LHCN-M2 (cell line): ENCODE measurements around the gene SMARCC1. TPM values are rescaled to one million over a fixed set of nuclear protein-coding genes. Genes with fewer than 3 reads are reported as not detected.
"Not testable (repeated sequence)": the region's sequence is repeated elsewhere in the genome, so short reads cannot be mapped to it uniquely, and the experiment has no call there.

Experiments
- DNase-seq: peaks from one replicate; pipeline ENCODE4 v3.0.0-alpha.2; 2012; ENCODE audit warnings: low read depth
- total RNA-seq: library from RNA; depleted of rRNA; stranded (reverse); fragments of >200 nt; gene quantifications from 2 replicates; pipeline ENCODE4 v1.2.3, GENCODE V29; 2014

The SMARCC1 gene
- total RNA-seq, 1 experiment from 2014 or later = 44.9 TPM

- no peak for DNase-seq
Measured at GRCh38 chr3:47772047-47772446, 9.6 kb downstream of the SMARCC1 start.

DNA sequence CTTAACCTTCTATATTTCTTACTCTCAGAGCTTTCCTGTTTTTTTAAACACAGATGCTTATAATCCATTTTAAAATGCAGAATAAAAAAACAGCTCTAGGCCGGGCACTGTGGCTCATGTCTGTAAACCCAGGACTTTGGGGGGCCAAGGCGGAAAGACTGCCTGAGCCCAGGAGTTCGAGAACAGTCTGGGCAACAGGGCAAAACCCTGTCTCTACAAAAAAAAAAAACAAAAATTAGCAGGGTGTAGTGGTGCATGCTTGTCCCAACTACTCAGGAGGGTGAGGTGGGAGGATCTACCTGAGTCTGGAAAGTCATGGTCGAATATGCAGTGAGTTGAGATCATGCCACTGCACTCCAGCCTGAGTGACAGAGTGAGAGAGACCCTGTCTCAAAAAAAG lies 15.5 kb downstream of the SMARCC1 start:
- no peak for DNase-seq

DNA sequence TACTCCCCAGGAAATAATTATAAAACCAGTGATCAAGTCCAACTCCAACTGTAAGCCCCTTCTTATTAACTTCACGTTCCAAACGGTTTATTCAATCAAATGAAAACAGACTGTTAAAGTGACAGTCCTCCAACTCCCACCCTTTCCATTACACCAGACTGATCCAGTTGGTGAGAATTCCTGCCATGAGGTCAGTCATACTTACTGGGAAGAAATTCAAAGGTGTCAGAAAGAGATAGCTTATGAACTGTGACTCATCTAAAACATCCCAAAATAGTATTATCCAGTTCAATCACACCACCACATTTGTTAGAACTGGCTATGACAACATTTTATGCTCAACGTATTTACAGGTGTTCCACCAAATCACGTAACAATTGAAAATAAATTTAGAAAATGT lies 19.5 kb downstream of the SMARCC1 start:
- peak; percentile 18 for DNase-seq

DNA sequence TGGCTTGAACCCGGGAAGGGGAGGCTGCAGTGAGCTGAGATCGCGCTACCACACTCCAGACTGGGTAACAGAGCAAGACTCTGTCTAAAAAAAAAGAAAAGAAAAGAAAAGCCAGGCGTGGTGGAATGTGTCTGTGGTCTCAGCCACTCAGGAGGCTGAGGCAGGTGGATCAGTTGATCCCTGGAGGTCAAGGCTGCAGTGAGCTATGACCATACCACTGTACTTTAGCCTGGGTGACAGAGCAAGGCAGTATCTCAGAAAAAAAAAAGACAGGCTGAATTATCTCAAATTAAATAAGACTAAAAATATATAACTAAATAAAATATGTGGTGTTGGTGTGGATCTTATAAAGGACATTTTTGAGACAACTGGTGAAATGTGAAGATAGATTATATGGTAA lies 20.6 kb downstream of the SMARCC1 start:
- no peak for DNase-seq

DNA sequence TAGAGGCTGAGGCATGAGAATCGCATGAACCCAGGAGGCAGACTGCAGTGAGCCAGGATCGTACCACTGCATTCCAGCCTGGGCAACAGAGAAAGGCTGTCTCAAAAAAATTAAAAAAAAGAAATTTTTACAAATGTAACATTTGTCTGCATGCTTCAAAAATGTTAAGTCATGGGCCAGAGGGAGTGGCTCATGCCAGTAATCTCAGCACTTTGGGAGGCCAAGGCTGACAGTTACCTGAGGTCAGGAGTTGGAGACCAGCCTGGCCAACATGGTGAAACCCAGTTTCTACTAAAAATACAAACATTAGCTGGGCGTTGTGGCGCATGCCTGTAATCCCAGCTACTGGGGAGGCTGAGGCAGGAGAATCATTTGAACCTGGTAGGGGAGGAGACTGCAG lies 21.5 kb downstream of the SMARCC1 start:
- DNase-seq = not testable (repeated sequence)

DNA sequence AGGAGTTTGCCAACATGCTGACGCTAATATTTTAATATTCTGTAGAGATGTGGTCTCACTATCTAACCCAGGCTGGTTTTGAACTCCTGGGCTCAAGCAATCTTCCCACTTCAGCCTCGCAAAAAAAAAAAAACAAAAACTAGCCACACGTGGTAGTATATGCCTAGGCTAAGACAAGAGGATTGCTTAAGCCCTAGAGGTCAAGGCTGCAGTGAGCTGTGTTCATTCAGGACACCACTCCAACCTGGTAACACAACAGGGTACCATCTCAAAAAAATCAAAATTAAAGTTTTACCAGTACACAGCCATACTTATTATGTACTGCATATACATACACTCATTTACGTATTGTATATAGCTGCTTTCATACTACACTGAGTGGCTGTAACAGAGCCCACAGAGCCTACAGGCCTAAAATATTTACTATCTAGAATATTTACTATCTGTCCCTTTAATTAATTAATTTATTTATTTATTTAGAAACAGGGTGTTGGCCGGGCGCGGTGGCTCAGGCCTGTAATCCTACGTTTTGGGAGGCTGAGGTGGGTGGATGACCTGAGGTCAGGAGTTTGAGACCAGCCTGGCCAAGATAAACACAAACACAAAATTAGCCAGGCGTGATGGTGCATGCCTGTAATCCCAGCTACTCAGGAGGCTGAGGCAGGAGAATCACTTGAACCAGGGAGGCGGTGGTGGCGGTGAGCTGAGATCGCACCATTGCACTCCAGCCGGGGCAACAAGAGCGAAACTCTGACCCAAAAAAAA lies 23.2 kb downstream of the SMARCC1 start:
- no peak for DNase-seq

GRCh38 chr3:47752716-47753115 lies 29.0 kb downstream of the SMARCC1 start:
- DNase-seq = no peak

GRCh38 chr3:47750811-47751354 lies 30.8 kb downstream of the SMARCC1 start:
- DNase-seq = not testable (repeated sequence)

DNA sequence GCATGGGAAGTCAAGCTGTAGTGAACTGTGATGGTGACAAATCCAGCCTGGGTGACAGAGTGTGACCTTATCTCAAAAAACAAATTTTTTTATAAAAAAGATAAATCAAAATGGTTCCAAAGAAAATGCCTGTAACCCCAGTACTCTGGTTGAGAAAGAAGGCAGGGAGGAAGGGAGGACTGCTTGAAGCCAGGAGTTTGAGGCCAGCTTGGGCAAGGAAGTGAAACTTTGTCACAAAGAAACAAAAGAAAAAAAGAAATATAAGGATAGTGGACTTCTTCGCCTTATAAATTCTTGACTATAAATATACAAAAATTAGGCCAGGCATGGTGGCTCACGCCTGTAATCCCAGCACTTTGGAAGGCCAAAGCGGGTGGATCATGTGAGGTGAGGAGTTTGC lies 34.1 kb downstream of the SMARCC1 start:
- DNase-seq = no peak

GRCh38 chr3:47746264-47746663 lies 35.4 kb downstream of the SMARCC1 start:
- no peak for DNase-seq

DNA sequence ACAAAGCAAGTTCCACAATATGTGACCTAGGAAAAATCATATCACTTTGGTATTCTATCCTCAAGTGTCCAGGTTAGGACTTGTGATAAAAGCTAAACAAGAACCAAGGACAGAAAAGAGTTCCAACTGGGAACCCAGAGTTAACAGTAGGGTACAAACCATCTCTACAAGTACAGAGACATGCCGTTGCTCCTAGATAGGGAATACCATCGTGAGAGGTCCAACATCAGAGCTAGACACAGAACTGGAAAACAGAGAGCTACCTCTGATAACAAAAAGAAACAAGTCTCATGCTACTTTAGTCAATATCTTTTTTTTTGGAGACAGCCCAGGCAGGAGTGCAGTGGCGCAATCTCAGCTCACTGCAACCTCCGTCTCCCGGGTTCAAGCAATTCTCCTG lies 37.8 kb downstream of the SMARCC1 start:
- DNase-seq = no peak

GRCh38 chr3:47743352-47743751 lies 38.3 kb downstream of the SMARCC1 start:
- DNase-seq = peak; percentile 20

- DNase-seq = no peak
Measured at GRCh38 chr3:47741925-47742324, 39.8 kb downstream of the SMARCC1 start.

DNA sequence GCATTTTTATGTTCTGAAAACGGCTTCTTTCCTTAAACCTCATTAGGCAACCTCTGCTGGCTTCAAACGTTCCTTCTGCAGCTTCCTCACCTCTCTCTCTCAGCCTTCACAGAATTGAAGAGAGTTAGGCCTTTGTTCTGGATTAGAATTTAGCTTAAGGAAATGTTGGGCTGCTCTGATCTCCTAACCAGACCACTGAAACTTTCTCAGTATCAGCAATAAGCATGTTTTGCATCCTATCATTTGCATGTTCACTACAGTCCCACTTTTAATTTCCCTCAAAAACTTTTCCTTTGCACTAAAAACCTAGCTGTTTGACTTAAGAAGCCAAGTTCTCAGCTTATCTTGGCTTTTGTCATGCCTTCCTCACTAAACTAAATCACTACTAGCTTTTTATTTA lies 49.5 kb downstream of the SMARCC1 start:
- DNase-seq = no peak

DNA sequence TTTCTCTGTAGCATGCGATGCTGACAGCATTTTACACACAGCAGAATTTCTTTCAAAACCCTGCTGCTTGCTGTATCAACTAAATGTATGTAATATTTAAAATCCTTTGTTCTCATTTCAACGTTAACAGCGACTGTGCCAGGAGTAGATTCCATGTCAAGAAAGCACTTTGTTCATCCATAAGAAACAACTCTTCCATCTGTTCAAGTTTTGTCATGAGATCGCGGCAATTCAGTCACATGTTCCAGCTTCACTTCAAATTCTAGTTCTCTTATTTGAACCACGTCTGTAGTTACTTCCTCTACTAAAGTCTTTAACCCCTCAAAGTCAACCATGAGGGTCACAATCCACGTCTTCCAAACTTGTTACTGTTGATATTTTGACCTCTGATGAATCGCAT lies 50.6 kb downstream of the SMARCC1 start:
- no peak for DNase-seq

DNA sequence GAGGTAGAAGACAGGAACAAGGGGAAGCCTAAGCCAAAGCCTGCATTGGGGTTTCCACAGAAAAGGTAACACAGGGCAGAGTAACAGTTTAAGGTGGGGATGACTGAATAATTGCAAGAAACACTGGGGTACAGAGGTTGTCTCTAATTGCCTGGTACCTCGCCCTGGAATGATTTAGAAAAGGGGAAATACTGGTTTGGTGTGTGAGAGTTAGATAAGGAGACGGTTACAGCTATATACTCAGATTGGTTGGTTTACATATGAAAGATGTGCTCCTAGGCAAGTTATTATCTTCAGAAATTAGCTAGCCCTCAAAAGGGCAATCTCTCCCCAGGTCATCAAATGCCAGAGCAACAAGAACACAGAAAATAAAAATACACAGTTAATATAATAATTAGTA lies 58.8 kb downstream of the SMARCC1 start:
- no peak for DNase-seq

DNA sequence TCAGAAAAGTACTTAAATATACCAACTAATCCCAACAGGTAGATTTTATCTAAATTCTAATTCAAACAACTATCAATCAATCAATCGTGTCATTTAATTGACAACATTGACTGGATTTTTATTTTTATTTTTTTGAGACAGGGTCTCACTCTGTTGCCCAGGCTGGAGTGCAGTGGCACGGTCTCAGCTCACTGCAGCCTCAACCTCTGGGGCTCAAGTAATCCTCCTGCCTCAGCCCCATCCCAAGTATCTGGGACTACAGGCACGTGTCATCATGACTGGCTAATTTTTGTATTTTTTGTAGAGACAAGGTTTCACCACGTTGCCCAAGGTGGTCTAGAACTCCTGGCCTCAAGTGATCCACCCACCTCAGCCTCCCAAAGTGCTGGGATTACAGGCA lies 64.2 kb downstream of the SMARCC1 start:
- DNase-seq = not testable (repeated sequence)

DNA sequence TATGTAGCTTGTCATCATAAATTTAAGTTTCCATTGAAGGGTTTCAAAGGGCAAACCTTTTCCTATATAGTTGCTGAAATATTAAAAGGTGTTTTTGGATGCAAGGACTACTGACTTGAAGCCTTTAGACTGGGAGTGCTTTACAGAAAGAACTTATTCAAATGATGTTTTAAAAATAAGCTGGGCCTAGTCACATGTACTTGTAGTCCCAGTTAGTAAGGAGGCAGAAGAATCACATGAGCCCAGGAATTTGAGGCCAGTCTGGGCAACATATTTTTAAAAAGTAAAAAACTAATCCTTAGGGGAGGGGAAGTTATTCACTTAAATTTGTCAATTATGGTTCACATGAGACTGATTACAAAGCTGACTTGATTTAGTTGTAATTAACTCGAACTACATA lies 65.0 kb downstream of the SMARCC1 start:
- DNase-seq = no peak

GRCh38 chr3:47715928-47716327 lies 65.8 kb downstream of the SMARCC1 start:
- DNase-seq = peak; percentile 74

- DNase-seq = no peak
Measured at GRCh38 chr3:47714606-47715005, 67.1 kb downstream of the SMARCC1 start.

DNA sequence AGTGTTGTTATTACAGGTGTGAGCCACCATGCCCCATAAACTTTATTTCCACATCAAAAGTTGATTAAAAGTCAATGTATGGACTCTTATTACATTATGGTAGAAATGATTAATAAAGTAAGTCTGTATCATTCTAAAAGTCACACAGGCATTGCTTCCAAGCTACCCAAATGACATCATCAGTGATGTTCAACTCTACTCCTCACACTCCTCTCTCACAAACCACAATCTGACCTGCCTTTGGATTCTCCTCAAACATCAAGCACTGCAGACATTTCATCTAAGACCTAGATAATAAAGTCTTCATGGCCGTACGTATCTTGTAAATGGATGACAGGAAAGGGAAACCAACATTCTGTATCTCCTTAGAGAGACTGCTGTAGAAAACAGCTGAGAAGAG lies 68.0 kb downstream of the SMARCC1 start:
- no peak for DNase-seq

GRCh38 chr3:47712398-47712797 lies 69.3 kb downstream of the SMARCC1 start:
- DNase-seq = no peak

- DNase-seq = no peak
Measured at GRCh38 chr3:47711596-47711995, 70.1 kb downstream of the SMARCC1 start.

- peak; percentile 19 for DNase-seq
Measured at GRCh38 chr3:47705391-47705790, 76.3 kb downstream of the SMARCC1 start.
